ENCODE measurements around the gene BCR. TPM values are rescaled to one million over a fixed set of nuclear protein-coding genes. Genes with fewer than 3 reads are reported as not detected.
A peak's percentile ranks its signal among the peaks of the same experiment; 100 is the strongest.

The BCR gene
- total and polyA plus RNA-seq, 12 donors, result 18.7 to 64.3 (median 42.4) TPM

GRCh38 chr22:23193196-23193827 is 13.0 kb downstream of the BCR start:
- no peaks in the 10 kb centered on the region for H3K9me3 ChIP-seq (replicated peaks in 1 of 3)
- peaks cover 0 to 8% of the 10 kb centered on the region in 2 donors for H3K4me1 ChIP-seq (replicated peaks in 1 of 2)
- H3K27me3 ChIP-seq, result no peaks in the 10 kb centered on the region
- no peak overlapping the region for H3K27ac ChIP-seq
- no peak for TF ChIP-seq POLR2A (IDR thresholded peaks at IDR 0.05)
- TF ChIP-seq, protein P1, sequence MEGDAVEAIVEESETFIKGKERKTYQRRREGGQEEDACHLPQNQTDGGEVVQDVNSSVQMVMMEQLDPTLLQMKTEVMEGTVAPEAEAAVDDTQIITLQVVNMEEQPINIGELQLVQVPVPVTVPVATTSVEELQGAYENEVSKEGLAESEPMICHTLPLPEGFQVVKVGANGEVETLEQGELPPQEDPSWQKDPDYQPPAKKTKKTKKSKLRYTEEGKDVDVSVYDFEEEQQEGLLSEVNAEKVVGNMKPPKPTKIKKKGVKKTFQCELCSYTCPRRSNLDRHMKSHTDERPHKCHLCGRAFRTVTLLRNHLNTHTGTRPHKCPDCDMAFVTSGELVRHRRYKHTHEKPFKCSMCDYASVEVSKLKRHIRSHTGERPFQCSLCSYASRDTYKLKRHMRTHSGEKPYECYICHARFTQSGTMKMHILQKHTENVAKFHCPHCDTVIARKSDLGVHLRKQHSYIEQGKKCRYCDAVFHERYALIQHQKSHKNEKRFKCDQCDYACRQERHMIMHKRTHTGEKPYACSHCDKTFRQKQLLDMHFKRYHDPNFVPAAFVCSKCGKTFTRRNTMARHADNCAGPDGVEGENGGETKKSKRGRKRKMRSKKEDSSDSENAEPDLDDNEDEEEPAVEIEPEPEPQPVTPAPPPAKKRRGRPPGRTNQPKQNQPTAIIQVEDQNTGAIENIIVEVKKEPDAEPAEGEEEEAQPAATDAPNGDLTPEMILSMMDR (IDR thresholded peaks at IDR 0.05), result no peak
- H3K4me3 ChIP-seq, result no peak overlapping the region
- no peaks in the 10 kb centered on the region for H3K36me3 ChIP-seq (replicated peaks in 1 of 2)
- WGBS, 4 donors, result 92 to 97% (median 93%) methylated on average over 5 of the region's 5 CpGs
- DNase-seq, result no peak
- intact Hi-C loops (cut with DNase I), result no loop called here

DNA sequence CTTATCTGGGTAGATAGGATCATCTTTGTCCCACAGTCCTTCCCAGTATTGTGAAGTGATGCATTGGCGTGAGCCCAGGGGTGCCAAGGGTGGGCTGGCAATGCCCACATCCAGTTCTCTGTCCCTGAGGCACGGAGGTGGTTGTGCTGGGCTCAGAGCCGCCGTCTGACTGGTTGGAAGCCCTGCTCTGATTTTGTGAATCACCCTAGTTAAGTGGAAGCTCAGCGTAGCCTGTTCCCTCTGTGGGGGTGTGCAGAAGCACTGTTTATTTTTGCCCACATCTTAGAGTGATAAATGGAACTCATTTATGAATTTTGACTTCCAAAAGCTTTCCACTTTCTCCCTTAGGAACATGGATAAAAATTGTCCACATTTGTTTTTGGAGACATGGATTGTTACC is 13.6 kb downstream of the BCR start:
- TF ChIP-seq POLR2A (IDR thresholded peaks at IDR 0.05), result no peak
- TF ChIP-seq, protein P1 (IDR thresholded peaks at IDR 0.05), result no peak
- Histone ChIP-seq H3K27ac (no peak overlapping the region), H3K4me1 (replicated peaks in 1 of 2) (peaks cover 0 to 8% of the 10 kb centered on the region in 2 donors), H3K36me3 (replicated peaks in 1 of 2) (no peaks in the 10 kb centered on the region), H3K27me3 (no peaks in the 10 kb centered on the region), H3K4me3 (no peak overlapping the region), H3K9me3 (replicated peaks in 1 of 3) (no peaks in the 10 kb centered on the region)
- DNase-seq, result no peak
- intact Hi-C loops (cut with DNase I), result no loop called here
- WGBS, 4 donors, result 69 to 80% (median 78%) methylated on average over 3 to 5 of the region's 5 CpGs

- H3K4me1 ChIP-seq (replicated peaks in 1 of 2), result peaks cover 8 to 29% of the 10 kb centered on the region in 2 donors
- WGBS, 4 donors, result 82 to 93% (median 91%) methylated on average over 11 of the region's 11 CpGs
Observed at GRCh38 chr22:23196165-23196564, 15.9 kb downstream of the BCR start.

DNA sequence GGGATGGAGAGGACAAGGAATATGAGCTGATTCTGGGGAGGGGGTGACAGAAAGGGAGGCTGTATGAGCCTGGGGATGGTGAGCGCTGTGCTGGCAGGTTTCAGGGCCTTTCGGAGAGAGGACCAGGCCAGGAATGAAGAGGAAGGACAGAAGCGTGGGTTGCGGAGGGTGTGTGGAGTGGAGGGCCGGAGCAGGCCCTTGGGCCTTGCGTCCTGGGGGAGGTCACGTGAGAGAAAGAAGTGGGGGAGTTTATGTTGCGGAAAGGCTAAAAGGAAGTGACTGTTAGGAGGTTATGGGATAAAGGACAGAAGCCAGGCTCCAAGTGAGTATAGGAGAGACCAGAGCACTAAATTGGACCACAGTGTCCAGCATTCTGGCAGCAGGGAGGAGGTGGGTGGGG is 17.5 kb downstream of the BCR start:
- Histone ChIP-seq H3K27ac (peak overlapping the region in 1 of 5 donors; percentile 16), H3K36me3 (replicated peaks in 1 of 2) (no peaks in the 10 kb centered on the region), H3K9me3 (replicated peaks in 1 of 3) (no peaks in the 10 kb centered on the region), H3K27me3 (no peaks in the 10 kb centered on the region), H3K4me1 (replicated peaks in 1 of 2) (peaks cover 8 to 25% of the 10 kb centered on the region in 2 donors), H3K4me3 (no peak overlapping the region)
- no peak for DNase-seq
- TF ChIP-seq, protein P1 (IDR thresholded peaks at IDR 0.05), result no peak
- TF ChIP-seq POLR2A (IDR thresholded peaks at IDR 0.05), result no peak
- WGBS, 4 donors, result 88 to 93% (median 90%) methylated on average over 8 of the region's 8 CpGs
- intact Hi-C loops (cut with DNase I), result no loop called here

More at GRCh38 chr22:23196165-23196564, 15.9 kb downstream of the BCR start:
- no peaks in the 10 kb centered on the region for H3K27me3 ChIP-seq
- no peaks in the 10 kb centered on the region for H3K36me3 ChIP-seq (replicated peaks in 1 of 2)
- intact Hi-C loops (cut with DNase I), result no loop called here
- no peak overlapping the region for H3K27ac ChIP-seq
- no peak for DNase-seq
- H3K9me3 ChIP-seq (replicated peaks in 1 of 3), result no peaks in the 10 kb centered on the region
- TF ChIP-seq, protein P1 (IDR thresholded peaks at IDR 0.05), result no peak
- TF ChIP-seq POLR2A (IDR thresholded peaks at IDR 0.05), result no peak
- no peak overlapping the region for H3K4me3 ChIP-seq
